B cell (primary cell): ENCODE results near the gene FAM168A.

Experiments
- CTCF ChIP-seq: fragments of 200-600 bp; IDR thresholded peaks from one replicate; pipeline ENCODE4 v1.8.0; 2022; ENCODE audit warnings: antibody characterized with exemption, mild to moderate bottlenecking
- EZH2 ChIP-seq: IDR thresholded peaks from 2 replicates; pipeline ENCODE4 v1.6.1; 2012; ENCODE audit warnings: borderline replicate concordance, low read depth, mild to moderate bottlenecking, moderate library complexity, low read length; ENCODE audit not compliant: insufficient read depth, poor library complexity, severe bottlenecking

- no peak for TF ChIP-seq CTCF
- TF ChIP-seq EZH2 = no peak
Measured at GRCh38 chr11:73565804-73566203, 32.1 kb downstream of the FAM168A start.
